Skin epidermis (tissue), 12 donors: Measurements from ENCODE around the gene CDK19.
A peak's percentile ranks its signal among the peaks of the same experiment; 100 is the strongest.
"Not testable (repeated sequence)": the region's sequence is repeated elsewhere in the genome, so short reads cannot be mapped to it uniquely, and the experiment has no call there.

Experiments used
- H3K27ac ChIP-seq, 21 experiments: fragments of 200-600 bp; sonication (generic) in 11 of 21; one replicate each; pipeline ENCODE4 v1.5.0; 2020; ENCODE audit warnings: mild to moderate bottlenecking in 3 of 21, inconsistent platforms in 2 of 21, moderate library complexity in 2 of 21
- H3K4me3 ChIP-seq, 7 experiments: fragments of 200-600 bp; sonication (generic) in 2 of 7; one replicate each; pipeline ENCODE4 v1.5.0; 2020; ENCODE audit warnings: inconsistent platforms in 2 of 7, mild to moderate bottlenecking in 2 of 7, moderate library complexity in 1 of 7

Gene CDK19

GRCh38 chr6:110815411-110816409, at the start of gene CDK19:
Gene CDK19, minus strand, starts transcription at chr6:110815469. Its CDS starts 333 bp downstream, at chr6:110815136.
- H3K4me3 ChIP-seq, result peak within 1 kb of the TSS; percentile 71 to 94 (median 90)

GRCh38 chr6:110864824-110865223, 49.6 kb upstream of the CDK19 start:
- Histone ChIP-seq H3K4me3 (no peak overlapping the region), H3K27ac (no peak overlapping the region)

More at GRCh38 chr6:110815411-110816409, at the start of gene CDK19:
- peak within 1 kb of the TSS; percentile 78 to 97 (median 91) for H3K27ac ChIP-seq

GRCh38 chr6:110859335-110859792, 44.1 kb upstream of the CDK19 start:
- H3K27ac ChIP-seq, result peak overlapping the region in 9 of 21 experiments; percentile 9 to 69 (median 43)
- H3K4me3 ChIP-seq, result peak overlapping the region in 1 of 7 experiments; percentile 8

- Histone ChIP-seq H3K4me3 (peak overlapping the region in 1 of 7 experiments; percentile 8), H3K27ac (peak overlapping the region in 2 of 21 experiments; percentile 43 to 69)
Observed at GRCh38 chr6:110858562-110859214, 43.4 kb upstream of the CDK19 start.

- H3K27ac ChIP-seq, result no peak overlapping the region
- no peak overlapping the region for H3K4me3 ChIP-seq
Observed at GRCh38 chr6:110858016-110858415, 42.7 kb upstream of the CDK19 start.

GRCh38 chr6:110856296-110856695, 41.0 kb upstream of the CDK19 start:
- no peak overlapping the region for H3K4me3 ChIP-seq
- H3K27ac ChIP-seq, result no peak overlapping the region

GRCh38 chr6:110853754-110854477, 38.6 kb upstream of the CDK19 start:
- H3K27ac ChIP-seq, result peak overlapping the region in 12 of 21 experiments; percentile 14 to 67 (median 44)
- H3K4me3 ChIP-seq, result no peak overlapping the region

GRCh38 chr6:110852773-110853172, 37.5 kb upstream of the CDK19 start:
- H3K27ac ChIP-seq, result peak overlapping the region in 1 of 21 experiments; percentile 40
- no peak overlapping the region for H3K4me3 ChIP-seq

GRCh38 chr6:110849781-110850180, 34.5 kb upstream of the CDK19 start:
- no peak overlapping the region for H3K4me3 ChIP-seq
- no peak overlapping the region for H3K27ac ChIP-seq

- Histone ChIP-seq H3K27ac (peak overlapping the region in 1 of 21 experiments; percentile 7), H3K4me3 (no peak overlapping the region)
Observed at GRCh38 chr6:110841266-110841665, 26.0 kb upstream of the CDK19 start.

- not testable (repeated sequence) for H3K27ac ChIP-seq, H3K4me3 ChIP-seq
Observed at GRCh38 chr6:110835751-110836150, 20.5 kb upstream of the CDK19 start.

GRCh38 chr6:110833831-110834230, 18.6 kb upstream of the CDK19 start:
- H3K27ac ChIP-seq, result no peak overlapping the region
- no peak overlapping the region for H3K4me3 ChIP-seq

GRCh38 chr6:110831405-110831804, 16.1 kb upstream of the CDK19 start:
- H3K4me3 ChIP-seq, result no peak overlapping the region

GRCh38 chr6:110828396-110828795, 13.1 kb upstream of the CDK19 start:
- Histone ChIP-seq H3K27ac (peak overlapping the region in 3 of 21 experiments; percentile 10 to 50 (median 11)), H3K4me3 (no peak overlapping the region)

More at GRCh38 chr6:110831405-110831804, 16.1 kb upstream of the CDK19 start:
- no peak overlapping the region for H3K27ac ChIP-seq

GRCh38 chr6:110826236-110827129, 11.2 kb upstream of the CDK19 start:
- Histone ChIP-seq H3K4me3 (no peak overlapping the region), H3K27ac (peak overlapping the region in 13 of 21 experiments; percentile 4 to 62 (median 42))

GRCh38 chr6:110823146-110823545, 7.9 kb upstream of the CDK19 start:
- Histone ChIP-seq H3K27ac (no peak overlapping the region), H3K4me3 (no peak overlapping the region)

- H3K27ac ChIP-seq, result no peak overlapping the region
- H3K4me3 ChIP-seq, result no peak overlapping the region
Observed at GRCh38 chr6:110822249-110822648, 7.0 kb upstream of the CDK19 start.

GRCh38 chr6:110816677-110817076, 1.4 kb upstream of the CDK19 start:
- Histone ChIP-seq H3K4me3 (no peak overlapping the region), H3K27ac (peak overlapping the region in 11 of 21 experiments; percentile 26 to 95 (median 89))

- Histone ChIP-seq H3K4me3 (peak overlapping the region; percentile 71 to 94 (median 90)), H3K27ac (peak overlapping the region; percentile 78 to 97 (median 91))
Observed at GRCh38 chr6:110815015-110815410, 256 bp downstream of the CDK19 start.
